ENCODE data around the gene STAU1. TPM values are rescaled to one million over a fixed set of nuclear protein-coding genes. Genes with fewer than 3 reads are reported as not detected.

Gene STAU1
- total and polyA plus RNA-seq, 2 experiments from 2014 or later, result 59.4 to 78.2 TPM

- H3K4me1 ChIP-seq (ENCODE audit: insufficient read depth), result no peaks in the 10 kb centered on the region
- no peak overlapping the region for H3K9ac ChIP-seq
- no peaks in the 10 kb centered on the region for H3K9me3 ChIP-seq (ENCODE audit: low read depth)
- H3K79me2 ChIP-seq (ENCODE audit: insufficient read depth), result no peaks in the 10 kb centered on the region
- no peak for DNase-seq
- H3K36me3 ChIP-seq (ENCODE audit: low read depth), result no peaks in the 10 kb centered on the region
- no peaks in the 10 kb centered on the region for H3F3A ChIP-seq (ENCODE audit: insufficient read depth)
- H3K27ac ChIP-seq, result no peak overlapping the region
- in situ Hi-C loops (cut with MboI), result no loop called here
- no peaks in the 10 kb centered on the region for H3K9me2 ChIP-seq (ENCODE audit: insufficient read depth)
- no peak overlapping the region for H3K4me2 ChIP-seq (ENCODE audit: unreplicated experiment)
- 88 to 89% methylated on average over 1 of the region's 1 CpG for WGBS, 2 experiments (ENCODE audit: low coverage in 1 of 2, low lambda C conversion rate in 2 of 2, missing lambda C conversion rate in 2 of 2)
- H4K20me1 ChIP-seq (ENCODE audit: insufficient read depth), result no peaks in the 10 kb centered on the region
- H3K4me3 ChIP-seq, result no peak overlapping the region
- H3K27me3 ChIP-seq (replicated peaks; ENCODE audit: insufficient read depth), result no peaks in the 10 kb centered on the region
- TF ChIP-seq EZH2 (IDR thresholded peaks at IDR 0.05; ENCODE audit: insufficient read depth, poor library complexity, severe bottlenecking), result no peak
- no peak for TF ChIP-seq EZH2phosphoT487 (IDR thresholded peaks at IDR 0.05; ENCODE audit: insufficient read depth, low read depth)
- no peak overlapping the region for H2AFZ ChIP-seq
Measured at GRCh38 chr20:49210101-49210756, 22.1 kb upstream of the STAU1 start.

- no peaks in the 10 kb centered on the region for H4K20me1 ChIP-seq (ENCODE audit: insufficient read depth)
- no peak overlapping the region for H3K4me3 ChIP-seq
- H3F3A ChIP-seq (ENCODE audit: insufficient read depth), result no peaks in the 10 kb centered on the region
- no peaks in the 10 kb centered on the region for H3K36me3 ChIP-seq (ENCODE audit: low read depth)
- H3K9me3 ChIP-seq (ENCODE audit: low read depth), result no peaks in the 10 kb centered on the region
- no peaks in the 10 kb centered on the region for H3K9me2 ChIP-seq (ENCODE audit: insufficient read depth)
- H3K9ac ChIP-seq, result no peak overlapping the region
- H3K27me3 ChIP-seq (replicated peaks; ENCODE audit: insufficient read depth), result no peaks in the 10 kb centered on the region
- TF ChIP-seq EZH2 (IDR thresholded peaks at IDR 0.05; ENCODE audit: insufficient read depth, poor library complexity, severe bottlenecking) (no peak), EZH2phosphoT487 (IDR thresholded peaks at IDR 0.05; ENCODE audit: insufficient read depth, low read depth) (no peak)
- WGBS, 2 experiments (ENCODE audit: low coverage in 1 of 2, low lambda C conversion rate in 2 of 2, missing lambda C conversion rate in 2 of 2), result 70 to 85% methylated on average over 6 of the region's 6 CpGs
- H3K79me2 ChIP-seq (ENCODE audit: insufficient read depth), result no peaks in the 10 kb centered on the region
- DNase-seq, result no peak
- no peaks in the 10 kb centered on the region for H3K4me1 ChIP-seq (ENCODE audit: insufficient read depth)
- H2AFZ ChIP-seq, result no peak overlapping the region
- in situ Hi-C loops (cut with MboI), result loop anchor here (10.0 kb wide), 1 partner anchor 72 kb away; no protein-coding TSS in a partner anchor
- no peak overlapping the region for H3K4me2 ChIP-seq (ENCODE audit: unreplicated experiment)
- H3K27ac ChIP-seq, result no peak overlapping the region
Measured at GRCh38 chr20:49207076-49207475, 18.9 kb upstream of the STAU1 start.

GRCh38 chr20:49203746-49204145 lies 15.6 kb upstream of the STAU1 start:
- WGBS, 2 experiments (ENCODE audit: low coverage in 1 of 2, low lambda C conversion rate in 2 of 2, missing lambda C conversion rate in 2 of 2), result 82 to 84% methylated on average over 9 of the region's 9 CpGs
- no peak overlapping the region for H3K27ac ChIP-seq
- no peaks in the 10 kb centered on the region for H4K20me1 ChIP-seq (ENCODE audit: insufficient read depth)
- no peaks in the 10 kb centered on the region for H3K9me2 ChIP-seq (ENCODE audit: insufficient read depth)
- no peak overlapping the region for H3K4me3 ChIP-seq
- no peaks in the 10 kb centered on the region for H3K79me2 ChIP-seq (ENCODE audit: insufficient read depth)
- no peak for TF ChIP-seq EZH2 (IDR thresholded peaks at IDR 0.05; ENCODE audit: insufficient read depth, poor library complexity, severe bottlenecking)
- no peak for TF ChIP-seq EZH2phosphoT487 (IDR thresholded peaks at IDR 0.05; ENCODE audit: insufficient read depth, low read depth)
- in situ Hi-C loops (cut with MboI), result loop anchor here (10.0 kb wide), 1 partner anchor 69 kb away; no protein-coding TSS in a partner anchor
- no peaks in the 10 kb centered on the region for H3F3A ChIP-seq (ENCODE audit: insufficient read depth)
- no peak overlapping the region for H3K9ac ChIP-seq
- no peak for DNase-seq
- H3K36me3 ChIP-seq (ENCODE audit: low read depth), result no peaks in the 10 kb centered on the region
- H3K4me2 ChIP-seq (ENCODE audit: unreplicated experiment), result no peak overlapping the region
- no peaks in the 10 kb centered on the region for H3K27me3 ChIP-seq (replicated peaks; ENCODE audit: insufficient read depth)
- H3K9me3 ChIP-seq (ENCODE audit: low read depth), result no peaks in the 10 kb centered on the region
- no peaks in the 10 kb centered on the region for H3K4me1 ChIP-seq (ENCODE audit: insufficient read depth)
- H2AFZ ChIP-seq, result no peak overlapping the region

- H3K27ac ChIP-seq, result no peak overlapping the region
- no peaks in the 10 kb centered on the region for H3K4me1 ChIP-seq (ENCODE audit: insufficient read depth)
- no peak for DNase-seq
- no peaks in the 10 kb centered on the region for H3K9me2 ChIP-seq (ENCODE audit: insufficient read depth)
- H3K4me2 ChIP-seq (ENCODE audit: unreplicated experiment), result no peak overlapping the region
- no peaks in the 10 kb centered on the region for H3F3A ChIP-seq (ENCODE audit: insufficient read depth)
- in situ Hi-C loops (cut with MboI), result loop anchor here (10.0 kb wide), 1 partner anchor 68 kb away; no protein-coding TSS in a partner anchor
- H2AFZ ChIP-seq, result no peak overlapping the region
- H3K4me3 ChIP-seq, result no peak overlapping the region
- no peaks in the 10 kb centered on the region for H3K79me2 ChIP-seq (ENCODE audit: insufficient read depth)
- WGBS, 2 experiments (ENCODE audit: low coverage in 1 of 2, low lambda C conversion rate in 2 of 2, missing lambda C conversion rate in 2 of 2), result 82 to 85% methylated on average over 7 of the region's 7 CpGs
- H3K27me3 ChIP-seq (replicated peaks; ENCODE audit: insufficient read depth), result no peaks in the 10 kb centered on the region
- H3K36me3 ChIP-seq (ENCODE audit: low read depth), result no peaks in the 10 kb centered on the region
- no peak overlapping the region for H3K9ac ChIP-seq
- H3K9me3 ChIP-seq (ENCODE audit: low read depth), result no peaks in the 10 kb centered on the region
- no peaks in the 10 kb centered on the region for H4K20me1 ChIP-seq (ENCODE audit: insufficient read depth)
- TF ChIP-seq EZH2 (IDR thresholded peaks at IDR 0.05; ENCODE audit: insufficient read depth, poor library complexity, severe bottlenecking) (no peak), EZH2phosphoT487 (IDR thresholded peaks at IDR 0.05; ENCODE audit: insufficient read depth, low read depth) (no peak)
Measured at GRCh38 chr20:49203011-49203410, 14.9 kb upstream of the STAU1 start.

Measured in GM23248 (cell line).